OCI-M2 (cell line): ENCODE measurements around the gene ZNF454.

Source experiments
- DNase-seq: peaks from one replicate; lab custom pipeline; 2025; ENCODE audit not compliant: unreplicated experiment; lab: John Stamatoyannopoulos, UW

Gene ZNF454

GRCh38 chr5:178940569-178941360, at the start of gene ZNF454:
Gene ZNF454 (plus strand): TSS chr5:178941198. CDS start chr5:178942792, 1,594 bp downstream.
- no peak for DNase-seq

- no peak for DNase-seq
Measured at GRCh38 chr5:178895615-178896571, 45.1 kb upstream of the ZNF454 start, which contains the start of gene ZFP2. Gene ZFP2 (plus strand): TSS chr5:178895913. CDS start chr5:178931314, 35,401 bp downstream.

- DNase-seq, result no peak
Measured at GRCh38 chr5:178899289-178899688, 41.7 kb upstream of the ZNF454 start.

- DNase-seq, result no peak
Measured at GRCh38 chr5:178902849-178903248, 38.1 kb upstream of the ZNF454 start.

GRCh38 chr5:178931846-178932760, 8.9 kb upstream of the ZNF454 start:
- no peak for DNase-seq

- DNase-seq, result no peak
Measured at GRCh38 chr5:178941361-178941760, 363 bp downstream of the ZNF454 start.

GRCh38 chr5:178965465-178966055, 24.6 kb downstream of the ZNF454 start:
- DNase-seq, result no peak

GRCh38 chr5:178981381-178981780, 40.4 kb downstream of the ZNF454 start:
- DNase-seq, result no peak

- DNase-seq, result no peak
Measured at GRCh38 chr5:178982941-178983340, 41.9 kb downstream of the ZNF454 start.

GRCh38 chr5:178983728-178984127, 42.7 kb downstream of the ZNF454 start:
- DNase-seq, result no peak

GRCh38 chr5:178984145-178985072, 43.4 kb downstream of the ZNF454 start:
- no peak for DNase-seq

- DNase-seq, result no peak
Measured at GRCh38 chr5:178986326-178986960, 45.4 kb downstream of the ZNF454 start.

- no peak for DNase-seq
Measured at GRCh38 chr5:178988436-178989220, 47.6 kb downstream of the ZNF454 start.

- DNase-seq, result no peak
Measured at GRCh38 chr5:178989311-178989710, 48.3 kb downstream of the ZNF454 start.

GRCh38 chr5:178990491-178990890, 49.5 kb downstream of the ZNF454 start:
- DNase-seq, result no peak

GRCh38 chr5:178991190-178992145, 50.5 kb downstream of the ZNF454 start:
- DNase-seq, result no peak
